DMS153 (cell line): ENCODE measurements around the gene FNBP1.

Source experiments
- DNase-seq: peaks from one replicate; lab custom pipeline; 2025; lab: John Stamatoyannopoulos, UW

The FNBP1 gene

DNA sequence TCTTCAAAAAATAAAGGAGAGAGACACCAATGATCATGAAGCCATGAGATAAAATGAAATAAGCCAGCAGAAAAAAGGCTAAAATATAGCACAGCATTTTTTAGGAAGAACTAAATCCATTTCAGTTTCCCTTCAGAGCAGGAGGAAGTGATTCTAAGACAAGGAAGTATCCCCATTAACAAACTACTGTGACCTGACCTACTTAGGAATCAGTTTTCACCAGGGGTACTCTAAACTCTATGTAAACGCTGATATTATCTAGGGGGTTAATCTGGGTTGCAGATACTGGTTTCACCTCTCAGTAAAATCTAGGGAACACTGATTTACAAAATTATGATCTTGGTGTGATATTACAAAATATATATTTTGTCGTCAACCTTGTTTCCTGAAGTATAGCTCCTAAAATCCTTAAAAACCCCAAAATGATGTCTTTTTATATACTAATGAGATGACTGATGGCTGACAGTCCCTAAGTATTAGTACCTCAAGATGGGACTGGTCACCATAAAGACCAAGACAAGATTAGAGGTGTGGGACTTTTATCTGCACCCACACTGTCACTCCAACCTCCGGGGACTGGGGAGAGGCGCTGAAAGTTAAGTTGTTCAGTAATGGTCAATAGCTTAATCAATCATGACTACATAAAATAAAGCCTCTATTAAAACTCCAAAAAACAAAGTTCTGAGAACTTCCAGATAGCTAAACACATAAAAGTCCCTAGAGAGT, 2.9 kb upstream of the FNBP1 start:
- no peak for DNase-seq

DNA sequence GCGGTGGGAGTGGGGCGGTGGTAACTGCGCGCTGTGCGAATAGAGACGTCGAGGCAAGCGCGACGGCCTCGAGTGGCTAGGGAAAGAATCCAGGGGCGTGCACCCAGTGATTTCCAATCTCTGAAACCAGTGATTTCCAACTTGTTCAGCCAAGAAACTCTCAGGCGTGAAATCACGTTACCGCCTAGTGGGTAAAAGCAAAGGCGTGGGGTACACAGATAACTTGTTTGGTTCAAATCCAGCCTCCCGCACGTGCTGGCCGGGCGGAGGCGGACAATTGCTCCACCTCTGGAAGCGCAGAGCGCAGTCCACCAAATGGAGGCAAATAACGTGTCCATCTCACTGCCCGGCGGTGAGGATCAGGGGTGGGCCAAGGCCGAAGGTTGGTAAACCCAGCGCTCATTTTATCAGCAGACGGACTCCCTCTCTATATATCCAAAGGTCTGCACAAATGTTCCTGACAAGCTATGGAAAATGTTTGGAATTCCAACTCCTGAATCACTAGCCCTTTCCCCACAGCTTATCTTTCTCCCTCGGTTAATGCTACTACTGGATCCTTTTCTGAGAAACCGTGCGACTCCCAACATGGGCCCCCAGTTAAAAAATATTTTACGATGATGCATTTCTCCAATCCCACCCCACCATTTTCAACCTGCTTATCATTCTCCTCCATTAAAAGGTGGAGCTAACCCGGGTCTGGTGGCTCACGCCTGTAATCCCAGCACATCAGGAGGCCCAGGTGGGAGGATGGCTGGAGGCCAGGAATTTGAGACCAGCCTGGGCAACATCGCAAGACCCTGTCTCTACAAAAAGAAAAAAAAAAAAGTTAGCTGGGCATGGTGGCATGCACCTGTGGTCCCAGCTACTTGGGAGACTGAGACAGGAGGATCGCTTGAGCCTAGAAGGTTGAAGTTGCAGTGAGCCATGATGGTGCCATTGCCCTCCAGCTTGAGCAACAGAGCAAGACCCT, 950 bp upstream of the FNBP1 start:
- DNase-seq, result no peak

DNA sequence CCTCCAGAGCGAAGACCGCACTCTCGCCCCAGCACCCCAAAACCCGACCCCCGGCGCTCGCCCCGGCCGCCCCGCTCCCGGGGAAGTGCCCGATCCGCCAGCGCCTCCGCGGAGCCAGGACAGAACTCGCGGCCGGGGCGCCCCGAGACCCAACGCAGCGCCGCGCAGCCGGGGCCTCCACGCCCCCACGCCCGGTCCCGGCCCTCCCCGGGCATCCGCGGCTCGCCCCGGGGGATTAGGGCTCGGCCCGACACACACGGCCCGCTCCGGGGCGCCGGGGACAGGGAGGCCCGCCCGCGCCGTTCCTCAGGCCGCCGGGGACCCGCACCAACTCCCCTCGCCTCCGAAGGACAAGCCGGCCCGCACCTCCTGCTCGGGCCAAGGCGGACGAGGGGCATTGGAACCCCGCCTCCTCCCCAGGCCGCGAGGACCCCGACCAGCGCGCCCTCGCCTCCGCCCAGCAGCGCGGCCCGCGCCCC, 544 bp downstream of the FNBP1 start:
- DNase-seq, result no peak

DNA sequence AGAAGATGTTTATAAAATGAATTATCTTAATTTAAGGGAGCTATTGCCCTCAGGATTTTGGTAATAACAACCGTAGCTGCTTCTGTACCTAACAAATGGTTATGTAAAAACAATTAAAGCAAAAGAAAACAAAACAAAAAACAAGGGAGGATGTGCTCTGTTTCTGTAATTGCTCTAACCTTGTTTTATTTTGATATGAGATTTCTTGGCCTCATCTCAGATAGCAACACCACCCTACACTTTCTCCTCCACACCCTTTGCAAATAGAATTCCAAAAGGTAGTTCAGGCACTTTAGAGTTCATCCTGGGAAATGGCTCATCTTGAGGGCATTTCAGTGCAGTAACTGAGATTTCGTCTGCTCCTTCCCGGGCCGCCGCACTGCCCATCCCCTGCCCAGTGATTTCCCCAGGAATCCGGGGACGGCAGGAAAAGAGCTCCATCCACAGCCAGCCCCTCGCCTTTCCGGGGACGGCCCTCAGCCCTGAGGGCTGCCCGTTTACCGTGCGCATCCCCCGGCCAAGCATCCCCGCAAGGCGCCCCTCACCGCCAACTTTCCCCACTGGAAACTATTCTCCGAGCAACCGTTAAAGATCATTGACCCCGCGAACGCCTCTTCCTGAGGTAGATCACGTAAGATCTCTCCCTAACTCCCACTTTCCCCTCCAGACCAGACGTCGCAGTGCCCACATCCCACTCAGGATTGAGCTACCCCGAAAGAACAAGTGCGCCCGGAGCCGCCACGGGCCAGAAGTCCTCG, 1.2 kb downstream of the FNBP1 start:
- DNase-seq, result no peak

DNA sequence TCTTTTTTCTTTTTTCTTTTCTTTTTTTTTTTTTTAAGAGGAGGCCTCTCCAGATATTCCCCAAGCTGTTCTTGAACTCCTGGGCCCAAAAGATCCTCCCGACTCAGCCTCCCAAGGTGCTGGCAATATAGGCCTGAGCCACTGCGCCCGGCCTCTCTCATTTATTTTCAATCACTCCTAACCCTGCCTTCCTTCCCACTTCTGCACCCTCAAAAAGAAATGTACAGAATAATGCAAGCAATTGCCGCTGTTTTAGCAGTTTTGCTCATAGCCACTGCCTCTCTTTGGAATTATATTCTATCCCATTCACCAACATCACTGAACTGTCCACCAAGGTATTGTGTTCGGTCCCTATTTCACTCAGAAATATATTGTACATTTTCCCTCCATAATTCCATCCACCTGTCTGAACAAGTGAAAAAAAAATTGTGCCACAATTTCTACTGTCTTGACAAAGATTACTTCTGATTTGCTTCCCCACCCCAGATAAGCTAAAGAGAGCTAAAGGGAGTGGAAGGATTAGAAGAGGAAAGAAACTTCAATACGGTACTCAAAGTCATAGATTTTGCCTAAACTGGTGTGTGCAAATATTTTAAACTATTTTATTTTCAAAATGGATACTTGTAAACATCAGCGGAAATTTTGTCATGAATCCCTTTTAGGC, 1.9 kb downstream of the FNBP1 start:
- DNase-seq, result no peak

DNA sequence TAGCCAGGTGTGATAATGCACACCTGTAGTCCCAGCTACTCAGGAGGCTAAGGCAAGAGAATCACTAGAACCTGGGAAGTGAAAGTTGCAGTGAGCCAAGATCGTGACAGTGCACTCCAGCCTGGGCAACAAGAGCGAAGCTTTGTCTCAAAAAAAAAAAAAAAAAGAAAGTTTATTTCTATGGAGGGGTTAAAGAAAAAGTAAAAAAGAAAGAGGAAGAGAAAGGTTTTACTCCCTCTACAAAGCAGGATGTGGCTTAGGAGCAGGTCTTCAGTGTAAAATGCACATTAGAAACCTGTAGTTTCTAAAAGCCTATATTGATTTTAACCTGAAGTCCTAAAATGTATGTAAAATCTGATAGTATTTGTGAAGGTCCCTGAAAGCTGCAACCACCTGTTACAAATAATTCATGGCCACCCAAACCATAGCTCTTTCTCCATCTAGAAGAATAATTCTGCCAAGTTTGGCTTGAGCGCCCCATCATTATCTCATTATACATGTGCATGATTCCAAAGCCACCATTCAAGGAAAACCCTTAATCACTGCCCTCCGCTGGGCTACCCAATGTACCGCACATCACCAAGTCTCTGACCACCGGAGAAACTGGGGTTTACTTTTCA, 3.4 kb downstream of the FNBP1 start:
- no peak for DNase-seq

DNA sequence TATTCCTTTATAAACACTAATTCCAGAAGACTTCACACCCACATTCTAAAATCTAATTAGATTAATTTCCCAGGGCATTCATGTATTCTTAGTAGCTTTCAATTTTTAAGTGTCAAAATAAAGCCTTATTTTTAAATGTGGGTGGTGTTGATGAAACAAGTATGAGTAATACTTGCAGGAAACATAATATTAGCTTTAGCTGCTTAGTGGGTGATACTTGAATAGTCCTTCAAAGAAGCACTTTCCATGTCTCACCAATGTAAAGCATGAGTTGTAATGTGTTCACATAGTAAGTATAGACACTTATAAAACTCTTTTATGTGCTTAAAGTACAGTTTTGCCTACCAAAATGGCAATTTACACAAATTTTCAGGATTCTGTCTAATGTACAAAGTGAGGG, 6.9 kb downstream of the FNBP1 start:
- no peak for DNase-seq

DNA sequence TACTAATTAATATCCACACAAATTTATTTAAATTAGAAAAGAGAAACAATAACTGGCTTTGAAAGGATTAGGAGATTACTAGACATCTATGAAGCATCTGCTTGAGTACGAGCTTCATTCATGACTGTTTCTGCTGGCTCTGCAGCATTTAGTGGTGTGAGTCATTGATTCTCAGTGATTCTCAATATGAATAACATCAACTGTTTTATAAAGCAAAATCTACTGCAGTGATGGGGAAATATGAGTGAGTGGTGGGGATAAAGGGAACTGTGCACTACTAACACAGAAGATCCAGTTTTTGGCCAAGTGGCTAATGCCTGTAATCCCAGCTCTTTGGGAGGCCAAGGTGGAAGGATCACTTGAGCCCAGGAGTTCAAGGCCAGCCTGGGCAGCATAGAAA, 8.4 kb downstream of the FNBP1 start:
- DNase-seq, result no peak

DNA sequence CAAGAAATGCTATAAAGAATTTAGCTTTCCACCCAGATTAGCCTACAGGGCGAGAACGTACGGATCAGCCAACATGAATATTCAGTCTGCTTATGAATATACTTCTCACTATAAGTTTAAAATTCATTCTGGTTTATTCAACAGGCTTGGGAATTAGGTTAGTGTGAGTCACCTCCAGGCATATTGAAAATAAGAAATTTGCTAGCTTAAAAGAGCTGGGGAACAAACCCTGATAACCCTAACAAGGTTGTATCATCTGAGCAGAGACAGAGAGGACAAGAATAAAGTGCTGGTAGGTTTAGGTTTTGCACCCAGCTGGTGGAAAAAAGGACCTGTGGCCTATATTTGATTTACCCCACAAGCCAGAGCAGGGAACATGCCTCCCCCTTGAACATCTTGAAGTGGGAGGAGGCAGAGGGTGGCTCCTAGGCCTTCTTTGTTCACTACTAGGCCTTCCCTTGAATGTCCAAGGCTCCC, 12.3 kb downstream of the FNBP1 start:
- no peak for DNase-seq

DNA sequence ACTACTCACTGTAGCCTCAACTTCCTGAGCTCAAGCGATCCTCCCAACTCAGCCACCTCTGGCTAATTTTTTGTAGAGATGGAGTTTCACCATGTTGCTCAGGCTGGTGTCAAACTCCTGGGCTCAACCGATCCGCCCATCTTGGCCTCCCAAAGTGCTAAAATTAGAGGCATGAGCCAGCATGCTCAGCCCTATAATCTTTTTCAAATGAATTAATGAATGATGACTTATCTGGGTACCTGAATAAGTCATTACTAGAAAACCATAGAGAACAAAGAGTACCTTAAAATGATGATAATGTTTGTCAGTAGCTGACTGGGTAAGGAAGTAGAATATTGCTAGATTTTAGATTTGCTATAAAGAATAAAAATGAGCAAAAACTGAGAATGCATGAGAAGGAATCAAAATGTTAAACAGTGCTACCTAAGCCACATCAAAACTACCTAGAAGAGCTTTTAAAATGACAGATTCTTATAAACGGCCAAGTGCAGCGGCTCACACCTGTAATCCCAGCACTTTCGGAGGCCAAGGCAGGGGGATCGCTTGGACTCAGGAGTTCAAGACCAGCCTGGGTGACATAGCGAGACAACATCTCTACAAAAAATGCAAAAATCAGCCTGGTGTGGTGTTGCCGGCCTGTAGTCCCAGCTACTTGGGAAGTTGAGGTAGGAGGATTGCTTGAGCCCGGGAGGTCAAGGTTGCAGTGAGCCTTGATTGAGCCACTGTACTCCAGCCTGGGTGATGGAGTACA, 13.6 kb downstream of the FNBP1 start:
- no peak for DNase-seq

DNA sequence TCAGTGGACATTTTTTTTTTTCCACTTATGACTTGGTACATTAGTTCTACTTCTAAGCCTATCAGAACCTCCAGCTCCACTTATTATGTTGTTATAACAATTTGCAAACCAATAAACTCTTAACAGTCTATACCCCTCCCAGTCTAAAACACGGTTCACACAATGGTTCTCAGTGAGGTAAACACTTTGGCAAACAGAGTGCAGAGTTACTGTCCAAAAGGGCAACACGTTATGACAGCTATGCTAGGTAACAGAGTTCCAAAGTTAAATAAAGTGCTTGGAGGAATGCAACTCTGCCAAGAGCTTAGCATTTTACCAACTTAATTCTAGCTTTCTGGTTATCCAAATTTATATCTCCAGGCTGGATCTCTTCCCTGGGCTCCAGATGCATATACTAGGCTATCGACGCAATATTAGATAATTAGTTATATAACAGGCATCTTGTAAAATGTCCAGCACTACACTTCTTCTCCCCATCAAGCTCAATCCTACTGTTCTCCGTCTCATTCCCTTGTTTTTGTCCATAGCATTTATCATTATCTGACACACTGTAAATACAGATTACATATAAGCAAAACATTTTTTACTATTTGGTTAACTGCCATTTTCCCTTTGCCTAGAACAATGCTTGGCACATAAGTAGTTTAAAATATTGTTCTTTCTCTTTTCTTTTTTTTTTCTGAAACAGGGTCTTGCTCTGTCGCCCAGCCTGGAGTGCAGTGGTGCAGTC, 14.3 kb downstream of the FNBP1 start:
- no peak for DNase-seq

DNA sequence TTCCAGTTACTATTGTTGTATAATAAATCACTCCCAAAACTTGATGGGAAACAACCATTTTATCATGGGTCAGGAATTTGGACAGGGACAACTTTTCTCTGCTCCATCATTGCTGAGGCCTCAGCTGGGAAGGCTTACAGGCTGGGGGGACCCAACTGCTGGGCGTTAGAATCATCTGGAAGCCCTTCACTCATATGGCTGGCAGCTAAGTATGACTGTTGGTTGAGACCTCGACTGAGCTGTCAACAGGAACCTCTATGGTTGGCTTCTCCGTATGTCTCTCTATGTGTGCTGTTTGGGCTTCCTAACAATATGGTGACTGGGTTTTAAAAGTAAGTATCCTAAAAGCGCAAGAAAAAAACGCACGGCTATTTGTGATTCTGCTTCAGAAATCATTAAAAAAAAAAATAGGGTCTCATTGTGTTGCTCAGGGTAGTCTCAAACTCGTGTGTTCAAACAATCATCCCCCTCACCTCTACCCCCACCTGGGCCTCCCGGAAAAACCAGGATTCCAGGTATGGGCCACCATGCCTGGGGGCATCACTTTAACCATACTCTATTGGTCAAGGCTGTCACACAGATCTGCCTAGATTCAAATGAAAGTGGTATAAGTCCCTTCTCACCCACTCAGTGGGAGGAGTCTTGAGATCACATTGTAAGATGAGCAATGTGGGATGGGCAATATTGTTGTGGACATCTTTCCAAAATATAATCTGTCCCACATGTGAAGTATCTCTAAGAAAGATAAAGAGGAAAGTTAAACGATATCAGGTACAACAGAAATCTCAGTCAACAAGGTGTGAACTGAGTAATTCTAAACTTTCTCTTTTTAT, 15.2 kb downstream of the FNBP1 start:
- DNase-seq, result no peak

DNA sequence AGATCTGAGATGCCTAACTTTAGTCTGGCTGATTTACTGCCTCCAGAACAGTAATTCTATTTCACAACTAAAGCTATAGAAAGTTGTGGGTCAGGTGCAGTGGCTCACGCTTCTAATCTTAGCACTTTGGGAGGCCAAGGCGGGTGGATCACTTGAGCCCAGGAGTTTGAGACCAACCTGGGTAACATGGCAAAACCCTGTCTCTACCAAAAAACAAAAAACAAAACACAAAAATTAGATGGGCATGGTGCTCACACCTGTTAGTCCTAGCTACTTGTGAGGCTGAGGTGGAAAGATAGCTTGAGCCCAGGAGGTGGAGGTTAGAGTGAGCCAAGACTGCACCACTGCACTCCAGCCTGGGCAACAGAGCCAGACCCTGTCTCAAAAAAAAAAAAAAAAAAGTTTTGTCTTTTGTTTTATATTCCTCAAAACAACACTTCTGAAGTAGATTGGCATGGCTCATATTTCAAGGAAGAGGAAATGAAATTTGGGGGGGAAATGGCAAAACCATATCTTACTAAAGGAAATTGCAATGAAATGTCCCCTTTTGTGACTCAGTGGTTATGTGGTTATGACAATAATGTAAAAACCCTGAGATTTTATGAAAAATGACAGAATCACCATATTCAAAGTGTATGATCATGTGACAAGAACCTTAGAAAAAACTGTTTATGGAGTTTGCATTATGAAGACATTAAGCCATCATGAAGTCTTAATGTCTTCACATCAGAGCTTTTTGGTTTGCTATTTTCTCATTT, 16.2 kb downstream of the FNBP1 start:
- no peak for DNase-seq

DNA sequence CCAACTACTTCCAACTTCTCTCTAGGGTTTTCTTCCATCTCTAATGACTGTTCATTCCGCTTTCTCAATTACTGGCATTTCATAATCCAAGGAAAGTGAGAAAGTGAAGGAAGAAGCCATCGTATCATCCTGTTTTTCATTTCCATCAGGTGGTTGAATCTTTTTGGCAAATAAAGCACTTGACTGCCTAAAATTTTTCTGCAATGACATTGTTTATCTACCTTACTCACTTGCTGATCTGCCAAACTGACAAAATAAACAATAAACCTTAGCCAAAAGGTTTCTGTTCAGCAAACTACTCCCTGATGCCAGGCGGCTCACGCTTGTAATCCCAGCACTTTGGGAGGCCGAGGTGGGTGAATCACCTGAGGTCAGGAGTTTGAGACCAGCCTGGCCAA, 18.4 kb downstream of the FNBP1 start:
- DNase-seq, result no peak

DNA sequence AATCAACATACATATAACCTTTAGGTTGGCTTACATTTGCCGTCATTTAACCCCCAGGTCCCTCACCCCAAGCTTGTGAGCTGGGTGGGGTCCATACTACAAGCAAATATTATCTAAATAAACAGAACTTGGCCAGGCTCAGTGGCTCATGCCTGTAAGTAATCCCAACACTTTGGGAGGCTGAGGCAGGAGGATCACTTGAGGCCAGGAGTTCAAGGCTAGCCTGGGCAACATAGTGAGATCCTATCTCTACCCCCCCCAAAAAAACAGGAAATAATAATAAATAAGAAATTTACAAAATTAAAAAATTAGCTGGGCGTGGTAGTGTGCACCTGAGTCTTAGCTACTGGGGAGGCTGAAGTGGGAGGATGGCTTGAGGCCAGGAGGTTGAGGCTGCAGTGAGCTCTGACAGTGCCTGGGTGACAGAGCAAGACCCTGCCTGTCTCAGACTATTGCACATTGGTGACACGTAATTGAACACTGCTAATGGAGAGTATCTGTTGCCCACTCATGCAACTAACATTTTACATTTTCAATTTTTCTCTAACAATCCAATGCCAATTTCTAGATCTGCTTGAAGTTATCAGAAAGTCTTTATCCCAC, 18.9 kb downstream of the FNBP1 start:
- no peak for DNase-seq

DNA sequence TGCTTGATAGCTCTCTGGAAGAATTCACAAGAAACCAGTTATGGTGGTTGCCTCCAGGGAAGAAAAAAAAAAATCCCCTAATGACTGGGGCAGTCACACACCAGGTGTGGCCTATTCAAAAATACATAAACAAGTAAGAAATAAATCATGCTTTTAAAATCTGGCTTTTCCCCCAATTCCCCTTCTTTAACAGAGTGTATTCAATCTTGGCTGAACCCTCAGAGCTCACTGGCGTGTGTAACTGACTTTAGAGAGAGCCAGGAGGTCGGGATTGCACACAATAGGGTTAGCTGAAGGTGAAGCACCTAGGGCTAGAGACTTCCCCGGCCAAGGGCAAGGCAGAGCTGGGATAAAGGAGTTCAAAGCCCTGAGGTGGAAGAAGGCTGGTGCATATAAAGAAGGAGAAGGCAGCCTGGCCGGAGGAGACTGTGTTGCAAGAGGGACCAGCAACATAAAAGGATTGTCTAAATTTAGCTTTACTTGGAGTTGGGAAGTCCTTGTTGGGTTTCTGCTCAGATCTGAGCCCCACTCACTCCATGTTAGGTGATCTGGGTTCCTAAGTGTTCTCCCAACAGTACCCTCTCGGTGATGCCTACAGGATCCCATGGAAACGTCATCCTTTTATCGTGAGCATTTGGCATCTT, 19.7 kb downstream of the FNBP1 start:
- no peak for DNase-seq

DNA sequence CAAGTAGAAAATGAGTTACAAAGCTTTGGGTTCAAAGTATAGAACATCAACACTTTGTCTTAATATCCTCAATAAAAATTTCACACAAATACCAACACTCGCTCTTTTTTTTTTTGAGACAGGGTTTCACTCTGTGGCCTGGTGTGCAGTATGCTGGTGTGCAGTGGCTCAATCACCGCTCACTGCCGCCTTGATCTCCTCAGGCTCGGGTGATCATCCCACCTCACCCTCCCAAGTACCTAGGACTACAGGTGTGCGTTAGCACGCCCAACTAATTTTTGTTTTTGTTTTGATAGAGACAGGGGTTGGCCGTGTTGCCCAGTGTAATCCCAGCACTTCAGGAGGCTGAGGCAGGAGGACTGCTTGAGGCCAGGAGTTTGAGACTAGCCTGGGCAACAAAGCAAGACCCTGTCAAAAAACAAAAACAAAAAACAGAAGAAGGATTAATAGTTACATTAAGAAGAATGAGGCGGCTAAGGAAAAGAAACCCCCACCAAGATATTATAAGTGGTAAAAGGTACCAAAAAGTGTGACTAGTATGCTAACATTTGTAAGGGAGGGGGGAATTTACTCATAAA, 20.3 kb downstream of the FNBP1 start:
- DNase-seq, result no peak
